ENCODE results near the gene PPIL4.

PPIL4 gene

DNA sequence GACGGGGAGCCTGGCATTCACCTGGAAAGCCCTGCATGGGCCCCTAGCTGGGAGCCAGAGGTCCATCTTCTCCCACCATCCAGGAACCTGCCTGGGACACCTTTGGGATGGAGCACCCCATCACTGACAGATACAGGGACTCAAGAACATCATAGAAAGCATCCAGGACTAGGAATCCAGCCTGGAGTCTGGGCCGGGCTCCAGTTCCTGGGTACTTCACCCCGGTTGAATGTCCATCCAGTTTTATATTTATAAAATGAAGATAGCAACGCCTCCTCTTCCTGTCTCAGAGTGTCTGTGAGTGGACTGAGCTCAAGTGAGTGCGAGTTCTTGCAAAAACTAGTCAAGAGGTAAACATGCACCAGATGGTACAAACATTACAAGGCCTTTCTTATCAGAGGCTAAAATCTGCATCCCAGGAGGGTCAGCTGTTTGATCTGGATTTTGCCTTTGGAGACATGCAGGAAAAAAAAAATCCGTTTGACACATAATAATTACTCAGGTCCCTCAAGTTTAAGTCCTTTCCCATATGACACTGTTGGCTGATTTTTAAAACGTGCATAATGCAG is 88.4 kb downstream of the PPIL4 start:
- DNase-seq: no peak

DNA sequence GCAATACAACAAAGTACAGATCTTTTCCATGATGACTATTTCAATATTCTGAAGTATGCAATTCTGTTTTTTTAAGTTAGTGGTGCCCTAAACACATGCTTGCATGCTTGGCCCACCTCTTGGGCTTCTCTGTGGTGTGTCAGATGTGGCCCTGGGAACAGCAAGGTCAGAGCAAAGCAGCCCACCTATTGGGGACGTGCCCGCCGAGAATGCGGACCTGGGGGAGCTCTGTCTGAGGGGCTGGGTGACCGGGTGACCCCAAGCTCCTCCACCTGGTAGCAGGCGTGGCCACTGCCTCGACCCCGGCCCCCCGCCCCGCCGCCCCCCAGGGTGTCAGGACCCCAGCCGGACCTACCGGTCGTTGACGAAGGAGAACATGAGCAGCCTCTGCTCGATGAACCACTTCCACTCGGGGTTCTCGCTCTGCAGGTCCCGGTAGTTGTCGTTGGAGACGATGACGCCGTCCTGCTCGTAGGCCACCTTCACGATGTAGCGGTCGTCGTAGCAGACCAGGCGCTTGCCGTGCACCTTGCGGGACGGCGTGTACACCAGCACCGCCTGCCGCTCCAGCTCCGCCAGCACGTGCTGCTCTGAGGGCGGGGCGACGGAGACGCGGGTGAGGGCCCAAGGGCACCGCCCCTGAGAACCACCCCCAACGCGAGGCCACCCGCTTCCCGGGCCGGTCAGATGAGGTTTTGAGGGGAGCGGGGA is 89.4 kb downstream of the PPIL4 start:
- DNase-seq: no peak

- DNase-seq: no peak
These were observed 90.7 kb downstream of the PPIL4 start for GRCh38 chr6:149455031-149455732.
